K562 (cell line): ENCODE results near the gene MICU2. TPM values are rescaled to one million over a fixed set of nuclear protein-coding genes. Genes with fewer than 3 reads are reported as not detected.

ENCODE experiments used
- ATAC-seq: fragments of 200-7000 bp; cut with Tn5 transposase; 3 replicates; pipeline ENCODE4 v1.9.1; 2020; ENCODE audit warnings: moderate library complexity
- BruUV-seq: library from RNA; stranded (reverse); fragments of 400-500 nt; replicated peaks from 2 replicates; lab custom pipeline; 2021; lab: Mats Ljungman, UMichigan
- CTCF ChIA-PET: fragments of 300-600 bp; formaldehyde crosslinking; extraction: SDS; loops from one replicate; lab custom pipeline; 2021; ENCODE audit warnings: low intra/inter-chr PET ratio; lab: Yijun Ruan, JAX
- POLR2A ChIA-PET: fragments of 300-600, 350-650 bp; sonication (Branson Sonifier 250); formaldehyde crosslinking; extraction: SDS; loops from one replicate; lab custom pipeline; 2021; ENCODE audit warnings: antibody characterized with exemption, inconsistent platforms; lab: Yijun Ruan, JAX
- DNase-seq, 4 experiments: peaks; one replicate each; pipeline versions ENCODE4 v3.0.0 to v3.0.0-alpha.2; 2011 to 2018; ENCODE audit warnings: low spot score in 3 of 4, mixed read lengths in 3 of 4; ENCODE audit errors: extremely low read depth in 1 of 4
- FAIRE-seq: peaks from 2 replicates; lab custom pipeline; 2011; peaks lifted over from hg19 to GRCh38; lab: Jason Lieb, UNC
- H2AFZ ChIP-seq: 2 replicates; pipeline ENCODE4 v1.6.0; 2011; ENCODE audit warnings: low read depth, low read length, control low read depth, inconsistent platforms
- H3K27ac ChIP-seq: fragments of 200-600 bp; 3 replicates; pipeline ENCODE4 v1.8.0; 2011; ENCODE audit warnings: low read depth, mild to moderate bottlenecking, control low read depth, inconsistent platforms, low read length, moderate library complexity, mixed read lengths; ENCODE audit errors: extremely low read depth
- H3K27me3 ChIP-seq, 2 experiments: fragments of 300-600 bp in 1 of 2; 2 replicates in 1 of 2; 3 replicates in 1 of 2; pipeline versions ENCODE4 v1.6.0 to v1.8.0; 2011; ENCODE audit warnings: inconsistent platforms in 2 of 2, low read length in 2 of 2, mild to moderate bottlenecking in 1 of 2, mixed read lengths in 1 of 2, moderate library complexity in 1 of 2; ENCODE audit not compliant: control insufficient read depth in 2 of 2, insufficient read depth in 2 of 2
- H3K36me3 ChIP-seq: fragments of 300-600 bp; 3 replicates; pipeline ENCODE4 v1.8.0; 2011; ENCODE audit warnings: mild to moderate bottlenecking, low read length, inconsistent platforms; ENCODE audit not compliant: control insufficient read depth, insufficient read depth
- H3K4me1 ChIP-seq, 2 experiments: fragments of 200-600 bp in 1 of 2; replicated peaks in 1 of 2; 2 replicates in 1 of 2; 3 replicates in 1 of 2; pipeline versions ENCODE4 v1.5.1 to v1.8.0; 2011; ENCODE audit warnings: inconsistent platforms in 2 of 2, low read length in 2 of 2, mild to moderate bottlenecking in 1 of 2, mixed read lengths in 1 of 2, moderate library complexity in 1 of 2; ENCODE audit not compliant: control insufficient read depth in 2 of 2, insufficient read depth in 2 of 2
- H3K4me2 ChIP-seq: 2 replicates; pipeline ENCODE4 v1.6.1; 2011; ENCODE audit warnings: low read length, control low read depth, inconsistent platforms, mixed read lengths; ENCODE audit not compliant: insufficient read depth
- H3K4me3 ChIP-seq: fragments of 200-600 bp; sonication (generic), shearing (Covaris generic); 2 replicates; pipeline ENCODE4 v1.5.1; 2016; ENCODE audit warnings: control low read depth, inconsistent platforms
- H3K79me2 ChIP-seq: fragments of 200-600 bp; 3 replicates; pipeline ENCODE4 v1.8.0; 2011; ENCODE audit warnings: low read length, inconsistent platforms; ENCODE audit not compliant: control insufficient read depth, insufficient read depth
- H3K9ac ChIP-seq, 2 experiments: 2 replicates each; pipeline versions ENCODE4 v1.6.0 to v1.6.1; 2011; ENCODE audit warnings: low read depth in 2 of 2, low read length in 2 of 2, control low read depth in 1 of 2, inconsistent platforms in 1 of 2, mild to moderate bottlenecking in 1 of 2, mixed read lengths in 1 of 2; ENCODE audit not compliant: insufficient read depth in 1 of 2
- H3K9me1 ChIP-seq: one replicate; pipeline ENCODE4 v1.6.0; 2011; ENCODE audit warnings: inconsistent platforms, mild to moderate bottlenecking, low read length, moderate library complexity; ENCODE audit not compliant: control insufficient read depth, insufficient read depth
- H3K9me3 ChIP-seq: replicated peaks from 2 replicates; pipeline ENCODE4 v1.5.1; 2011; ENCODE audit warnings: low read depth, low read length, inconsistent platforms; ENCODE audit not compliant: control insufficient read depth, insufficient read depth
- H4K20me1 ChIP-seq: replicated peaks from 2 replicates; pipeline ENCODE4 v1.6.1; 2011; ENCODE audit warnings: low read length, inconsistent platforms, mixed read lengths; ENCODE audit not compliant: control insufficient read depth, insufficient read depth
- ESRRA ChIP-seq: fragments of 450-650 bp; IDR thresholded peaks from 2 replicates; pipeline ENCODE4 v1.6.1; 2014; ENCODE audit warnings: low read depth, mild to moderate bottlenecking, moderate library complexity, borderline replicate concordance
- ID3 ChIP-seq, 2 experiments: fragments of 250-450 bp in 1 of 2; fragments of 450-650 bp in 1 of 2; sonication (Bioruptor Pico) in 1 of 2; IDR thresholded peaks; 2 replicates each; pipeline versions ENCODE4 v1.6.1 to v1.8.0; 2016 to 2021; ENCODE audit warnings: mild to moderate bottlenecking in 2 of 2, moderate library complexity in 2 of 2, missing compliant biosample characterization in 1 of 2, missing genetic modification characterization in 1 of 2
- ZNF644 ChIP-seq: fragments of 200-800 bp; sonication (Bioruptor generic); IDR thresholded peaks from 2 replicates; pipeline ENCODE4 v1.6.1; 2016; ENCODE audit warnings: low read depth, missing genetic modification characterization, missing compliant biosample characterization
- WGBS: fragments of 100-300 bp; shearing (Covaris generic); methylation state at CpG from one replicate; pipeline ENCODE4 v1.1.6; 2016; ENCODE audit warnings: low coverage, mixed read lengths; ENCODE audit not compliant: insufficient coverage; ENCODE audit errors: missing lambda C conversion rate; 5-methylcytosine and 5-hydroxymethylcytosine counted together
- in situ Hi-C: fragments of 300-500 bp; cut with MboI; formaldehyde crosslinking; loops from 4 replicates; pipeline ENCODE4 v1.15.0; 2018; ENCODE audit warnings: inconsistent platforms, mixed read lengths
- intact Hi-C: fragments of 100-400 bp; cut with micrococcal nuclease; formaldehyde crosslinking; loops from 2 replicates; pipeline ENCODE4 v1.14.2; 2022
- polyA plus RNA-seq, 8 experiments: library from polyadenylated mRNA; depleted of rRNA in 4 of 8; stranded (reverse) in 5 of 8; unstranded in 3 of 8; fragments of >200 nt; fragmentation: Nextera tagmentation in 2 of 8; fragmentation: Illumina TruSeq in 1 of 8; extraction: Ambion mirVana in 2 of 8; extraction: Trizol in 1 of 8; gene quantifications; 2 replicates each; pipeline versions ENCODE4 v1.2.1 to v1.2.3, GENCODE V29; 2011 to 2014; ENCODE audit warnings: inconsistent platforms in 1 of 8, missing spikeins in 1 of 8
- total RNA-seq, 7 experiments: library from RNA; depleted of rRNA in 6 of 7; stranded (reverse); fragments of >200 nt in 6 of 7; fragmentation: Illumina TruSeq in 2 of 7; extraction: Trizol in 2 of 7; gene quantifications; 2 replicates each; pipeline versions ENCODE4 v1.2.1 to v1.2.3, GENCODE V29; 2011 to 2021; ENCODE audit warnings: low replicate concordance in 1 of 7

Gene MICU2
- total and polyA plus RNA-seq, 9 of the 15 experiments (the other 6 are each of a cell fraction or from before 2014, with no cell fraction given), result 9.1 to 41.8 (median 33.4) TPM

DNA sequence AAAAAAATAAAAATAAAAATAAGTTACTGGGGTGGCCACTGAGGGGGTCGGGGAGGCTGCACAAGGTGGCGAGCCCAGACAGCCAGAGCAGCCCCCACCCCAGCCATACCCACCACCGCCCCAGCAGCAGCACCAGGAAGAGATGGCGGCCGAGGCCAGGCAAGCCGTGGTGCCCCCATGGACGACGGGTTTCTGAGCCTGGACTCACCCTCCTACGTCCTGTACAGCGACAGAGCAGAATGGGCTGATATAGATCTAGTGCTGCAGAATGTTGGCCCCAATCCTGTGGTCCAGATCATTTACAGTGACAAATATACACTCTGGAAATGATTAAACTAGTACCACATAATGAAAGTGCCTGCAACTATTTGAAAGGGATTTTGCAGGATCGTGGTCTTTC is 73.3 kb downstream of the MICU2 start (continued):
- no peak for TF ChIP-seq ZNF644 (tag)

DNA sequence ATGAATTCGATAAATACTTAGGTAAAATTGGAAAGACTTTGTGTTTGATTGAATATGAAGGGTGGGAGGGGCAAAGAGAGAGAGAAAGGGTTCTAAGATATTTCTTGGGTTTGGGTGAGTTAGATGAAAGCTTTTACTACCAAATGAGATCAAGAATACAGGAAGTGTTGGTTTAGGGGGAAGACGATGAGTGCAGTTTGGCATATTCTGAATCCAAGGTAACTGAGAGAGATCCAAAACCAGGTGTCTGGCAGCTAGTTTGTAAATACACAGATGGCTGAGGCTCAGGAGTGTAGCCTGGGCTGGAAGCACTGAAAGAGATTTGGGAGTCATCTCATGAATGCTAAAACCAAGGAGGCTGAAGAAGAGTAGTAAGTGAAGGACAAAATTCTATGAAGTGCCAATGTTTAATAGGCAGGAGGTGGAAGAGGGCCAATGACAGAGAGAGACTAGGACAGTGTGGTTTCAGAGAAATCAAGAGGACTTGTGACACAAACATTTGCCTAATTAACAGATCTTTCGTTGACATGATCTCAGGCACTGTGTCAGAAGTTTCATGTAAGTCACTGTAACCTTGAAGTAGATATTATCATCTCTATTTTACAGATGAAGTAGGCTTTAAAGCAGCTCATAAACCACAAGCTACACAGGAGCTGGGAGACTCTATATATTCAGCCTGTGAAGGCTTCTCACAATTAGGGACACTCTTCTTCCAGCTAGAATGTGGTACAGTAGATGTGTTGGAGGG is 74.7 kb downstream of the MICU2 start:
- no peak for DNase-seq
- POLR2A ChIA-PET, result no interaction called here
- CTCF ChIA-PET, result no interaction called here

More for the DNA sequence above, 74.7 kb downstream of the MICU2 start:
- Histone ChIP-seq H3K27ac (no peak overlapping the region), H4K20me1 (no peaks in the 10 kb centered on the region), H3K9ac (no peak overlapping the region), H3K4me2 (no peak overlapping the region), H3K4me1 (peaks cover 4 to 10% of the 10 kb centered on the region in 2 experiments; a peak in 4 of 5 replicates), H3K4me3 (no peak overlapping the region), H3K27me3 (no peaks in the 10 kb centered on the region), H3K9me1 (no peaks in the 10 kb centered on the region), H3K79me2 (no peaks in the 10 kb centered on the region), H2AFZ (no peak overlapping the region), H3K9me3 (no peaks in the 10 kb centered on the region), H3K36me3 (0 out of 3 replicates have a peak, but pooled peaks cover 2% of the 10 kb centered on the region)
- ATAC-seq (no peak; the same call in 2 of the 3 replicates), FAIRE-seq (peak; percentile 15)
- TF ChIP-seq ID3 (CRISPR knock-in tag; IDR thresholded peaks at IDR 0.05) (no peak), ID3 (tag; IDR thresholded peaks at IDR 0.05) (no peak), ESRRA (peak; percentile 14; the same call in 1 of the 2 replicates)
- WGBS, result 50% methylated on average over 3 of the region's 3 CpGs
- no TSS peak for BruUV-seq
- in situ Hi-C loops, result no loop called here
- intact Hi-C loops, result loop anchor here (10.0 kb wide), 1 partner anchor 75 kb away; the partner anchor contains the start of gene MICU2
